ENCODE data around the gene PTGES3. TPM values are rescaled to one million over a fixed set of nuclear protein-coding genes. Genes with fewer than 3 reads are reported as not detected.

PTGES3 gene
- total and polyA plus RNA-seq, 12 donors = 47.3 to 296 (median 94.4) TPM

GRCh38 chr12:56716933-56717880, 29.1 kb upstream of the PTGES3 start:
- DNase-seq = peak in 2 of 7 donors; percentile 9 to 23
- WGBS, 4 donors = 79 to 85% (median 82%) methylated on average over 3 to 4 of the region's 4 CpGs
- intact Hi-C loops (cut with DNase I) = no loop called here

DNA sequence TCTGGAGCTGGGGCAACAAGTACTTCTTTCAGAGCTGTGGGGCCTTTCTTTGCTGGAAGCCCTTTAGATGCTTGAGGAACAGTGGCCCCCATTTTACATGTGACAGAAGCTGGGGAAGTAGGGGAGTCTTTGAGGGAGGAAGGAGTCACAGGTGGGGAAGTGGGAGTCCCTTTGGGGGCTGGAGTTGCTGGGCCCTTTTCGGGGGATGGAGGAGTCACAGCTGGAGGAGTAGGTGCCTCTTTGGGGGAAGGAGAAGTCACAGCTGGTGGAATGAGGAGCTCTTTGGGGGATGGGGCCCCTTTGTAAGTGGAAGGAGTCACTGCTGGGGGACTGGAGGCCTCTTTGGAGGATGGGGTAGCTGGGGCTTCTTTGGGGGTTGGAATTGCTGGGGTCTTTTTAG, 28.4 kb upstream of the PTGES3 start:
- Histone ChIP-seq H3K4me3 (no peak overlapping the region), H3K9me3 (replicated peaks in 1 of 3) (no peaks in the 10 kb centered on the region), H3K27me3 (no peaks in the 10 kb centered on the region), H3K4me1 (replicated peaks in 1 of 2) (peaks cover 9 to 46% of the 10 kb centered on the region in 2 donors), H3K27ac (no peak overlapping the region), H3K36me3 (replicated peaks in 1 of 2) (peaks cover 0 to 58% of the 10 kb centered on the region in 2 donors)
- peak in 1 of 7 donors; percentile 7 for DNase-seq
- TF ChIP-seq CTCF (IDR thresholded peaks at IDR 0.05) (no peak), POLR2A (IDR thresholded peaks at IDR 0.05) (no peak)
- intact Hi-C loops (cut with DNase I) = no loop called here
- 61 to 76% (median 73%) methylated on average over 1 of the region's 1 CpG for WGBS, 4 donors

More at GRCh38 chr12:56716933-56717880, 29.1 kb upstream of the PTGES3 start:
- H3K4me3 ChIP-seq = no peak overlapping the region
- H3K27me3 ChIP-seq = no peaks in the 10 kb centered on the region
- H3K36me3 ChIP-seq (replicated peaks in 1 of 2) = peaks cover 0 to 51% of the 10 kb centered on the region in 2 donors
- H3K9me3 ChIP-seq (replicated peaks in 1 of 3) = no peaks in the 10 kb centered on the region
- H3K27ac ChIP-seq = no peak overlapping the region
- no peak for TF ChIP-seq POLR2A (IDR thresholded peaks at IDR 0.05)
- TF ChIP-seq CTCF (IDR thresholded peaks at IDR 0.05) = no peak
- peaks cover 14 to 54% of the 10 kb centered on the region in 2 donors for H3K4me1 ChIP-seq (replicated peaks in 1 of 2)

DNA sequence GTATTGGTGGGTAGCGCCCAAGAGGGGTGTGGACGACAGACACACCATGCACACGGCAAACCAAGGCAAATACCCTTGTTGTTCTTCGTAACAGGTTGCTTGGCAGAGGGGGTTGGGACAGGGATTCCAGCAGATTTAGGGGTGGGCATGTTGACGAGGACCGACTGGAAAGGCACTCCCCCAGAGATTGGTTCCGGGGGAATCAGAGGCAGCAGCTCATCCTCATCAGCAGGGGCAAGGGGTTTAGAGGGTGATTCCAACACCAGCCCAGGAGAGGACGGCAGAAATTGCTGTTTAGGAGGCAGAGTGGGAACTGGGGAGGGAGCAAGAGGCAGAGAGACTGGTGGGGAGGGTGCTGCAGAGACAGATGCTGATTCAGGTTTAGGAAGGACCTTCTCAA, 27.7 kb upstream of the PTGES3 start:
- peak overlapping the region in 1 of 5 donors; percentile 27 for H3K27ac ChIP-seq
- H3K27me3 ChIP-seq = no peaks in the 10 kb centered on the region
- WGBS, 4 donors = 69 to 79% (median 73%) methylated on average over 8 of the region's 8 CpGs
- H3K4me3 ChIP-seq = no peak overlapping the region
- peaks cover 0 to 59% of the 10 kb centered on the region in 2 donors for H3K36me3 ChIP-seq (replicated peaks in 1 of 2)
- no peaks in the 10 kb centered on the region for H3K9me3 ChIP-seq (replicated peaks in 1 of 3)
- H3K4me1 ChIP-seq (replicated peaks in 1 of 2) = peaks cover 2 to 39% of the 10 kb centered on the region in 2 donors
- peak in 1 of 7 donors; percentile 14 for DNase-seq
- intact Hi-C loops (cut with DNase I) = no loop called here
- TF ChIP-seq CTCF (IDR thresholded peaks at IDR 0.05) (no peak), POLR2A (IDR thresholded peaks at IDR 0.05) (no peak)

GRCh38 chr12:56714431-56714929, 26.4 kb upstream of the PTGES3 start:
- peak overlapping the region in 1 of 5 donors; percentile 17 for H3K27ac ChIP-seq
- WGBS, 4 donors = 75 to 90% (median 82%) methylated on average over 2 of the region's 2 CpGs
- peaks cover 0 to 51% of the 10 kb centered on the region in 2 donors for H3K36me3 ChIP-seq (replicated peaks in 1 of 2)
- H3K4me1 ChIP-seq (replicated peaks in 1 of 2) = peaks cover 0 to 26% of the 10 kb centered on the region in 2 donors
- DNase-seq = no peak
- no peak overlapping the region for H3K4me3 ChIP-seq
- H3K9me3 ChIP-seq (replicated peaks in 1 of 3) = no peaks in the 10 kb centered on the region
- no peak for TF ChIP-seq CTCF (IDR thresholded peaks at IDR 0.05)
- no peak for TF ChIP-seq POLR2A (IDR thresholded peaks at IDR 0.05)
- intact Hi-C loops (cut with DNase I) = no loop called here
- H3K27me3 ChIP-seq = no peaks in the 10 kb centered on the region
